ENCODE measurements around the gene ARHGAP25. TPM values are rescaled to one million over a fixed set of nuclear protein-coding genes. Genes with fewer than 3 reads are reported as not detected.

The ARHGAP25 gene
- total and polyA plus RNA-seq, 2 experiments from 2014 or later, result 1.9 to 2.0 TPM

- H3K27me3 Mint-ChIP-seq (ENCODE audit: insufficient read depth, low read depth, poor library complexity), result no peaks in the 10 kb centered on the region
- no peak for ATAC-seq
- no peak for DNase-seq (ENCODE audit: low spot score)
- TF ChIP-seq, protein P1, sequence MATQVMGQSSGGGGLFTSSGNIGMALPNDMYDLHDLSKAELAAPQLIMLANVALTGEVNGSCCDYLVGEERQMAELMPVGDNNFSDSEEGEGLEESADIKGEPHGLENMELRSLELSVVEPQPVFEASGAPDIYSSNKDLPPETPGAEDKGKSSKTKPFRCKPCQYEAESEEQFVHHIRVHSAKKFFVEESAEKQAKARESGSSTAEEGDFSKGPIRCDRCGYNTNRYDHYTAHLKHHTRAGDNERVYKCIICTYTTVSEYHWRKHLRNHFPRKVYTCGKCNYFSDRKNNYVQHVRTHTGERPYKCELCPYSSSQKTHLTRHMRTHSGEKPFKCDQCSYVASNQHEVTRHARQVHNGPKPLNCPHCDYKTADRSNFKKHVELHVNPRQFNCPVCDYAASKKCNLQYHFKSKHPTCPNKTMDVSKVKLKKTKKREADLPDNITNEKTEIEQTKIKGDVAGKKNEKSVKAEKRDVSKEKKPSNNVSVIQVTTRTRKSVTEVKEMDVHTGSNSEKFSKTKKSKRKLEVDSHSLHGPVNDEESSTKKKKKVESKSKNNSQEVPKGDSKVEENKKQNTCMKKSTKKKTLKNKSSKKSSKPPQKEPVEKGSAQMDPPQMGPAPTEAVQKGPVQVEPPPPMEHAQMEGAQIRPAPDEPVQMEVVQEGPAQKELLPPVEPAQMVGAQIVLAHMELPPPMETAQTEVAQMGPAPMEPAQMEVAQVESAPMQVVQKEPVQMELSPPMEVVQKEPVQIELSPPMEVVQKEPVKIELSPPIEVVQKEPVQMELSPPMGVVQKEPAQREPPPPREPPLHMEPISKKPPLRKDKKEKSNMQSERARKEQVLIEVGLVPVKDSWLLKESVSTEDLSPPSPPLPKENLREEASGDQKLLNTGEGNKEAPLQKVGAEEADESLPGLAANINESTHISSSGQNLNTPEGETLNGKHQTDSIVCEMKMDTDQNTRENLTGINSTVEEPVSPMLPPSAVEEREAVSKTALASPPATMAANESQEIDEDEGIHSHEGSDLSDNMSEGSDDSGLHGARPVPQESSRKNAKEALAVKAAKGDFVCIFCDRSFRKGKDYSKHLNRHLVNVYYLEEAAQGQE (IDR thresholded peaks at IDR 0.05; ENCODE audit: unreplicated experiment), result no peak
- no peak for TF ChIP-seq ZNF331 (CRISPR knock-in tag; IDR thresholded peaks at IDR 0.05; ENCODE audit: low read depth)
- no peaks in the 10 kb centered on the region for H3K36me3 Mint-ChIP-seq (ENCODE audit: low read depth)
- 0 out of 2 replicates have a peak, but pooled peaks cover 5% of the 10 kb centered on the region for H3K9me2 ChIP-seq (ENCODE audit: insufficient read depth)
- no peaks in the 10 kb centered on the region for H4K20me1 ChIP-seq (replicated peaks; ENCODE audit: insufficient read depth)
- H2AFZ ChIP-seq, result no peak overlapping the region
- H3K9me3 Mint-ChIP-seq, result no peaks in the 10 kb centered on the region
- no peaks in the 10 kb centered on the region for H3K27me3 ChIP-seq (ENCODE audit: insufficient read depth)
- no peak overlapping the region for H3K4me2 ChIP-seq
- H3K4me1 ChIP-seq (ENCODE audit: insufficient read depth), result no peaks in the 10 kb centered on the region
- no peaks in the 10 kb centered on the region for H3F3A ChIP-seq (replicated peaks; ENCODE audit: low read depth)
- no peaks in the 10 kb centered on the region for H3K4me1 Mint-ChIP-seq
- no peak overlapping the region for H3K27ac Mint-ChIP-seq
- no peaks in the 10 kb centered on the region for H3K79me2 ChIP-seq (replicated peaks; ENCODE audit: insufficient read depth)
- no peak overlapping the region for H3K27ac ChIP-seq (ENCODE audit: low read depth)
- no peaks in the 10 kb centered on the region for H3K36me3 ChIP-seq (ENCODE audit: insufficient read depth)
- H3K4me3 ChIP-seq, result no peak overlapping the region
- no peak overlapping the region for H3K4me3 Mint-ChIP-seq
Observed at GRCh38 chr2:68806511-68807109, 72.0 kb downstream of the ARHGAP25 start.

DNA sequence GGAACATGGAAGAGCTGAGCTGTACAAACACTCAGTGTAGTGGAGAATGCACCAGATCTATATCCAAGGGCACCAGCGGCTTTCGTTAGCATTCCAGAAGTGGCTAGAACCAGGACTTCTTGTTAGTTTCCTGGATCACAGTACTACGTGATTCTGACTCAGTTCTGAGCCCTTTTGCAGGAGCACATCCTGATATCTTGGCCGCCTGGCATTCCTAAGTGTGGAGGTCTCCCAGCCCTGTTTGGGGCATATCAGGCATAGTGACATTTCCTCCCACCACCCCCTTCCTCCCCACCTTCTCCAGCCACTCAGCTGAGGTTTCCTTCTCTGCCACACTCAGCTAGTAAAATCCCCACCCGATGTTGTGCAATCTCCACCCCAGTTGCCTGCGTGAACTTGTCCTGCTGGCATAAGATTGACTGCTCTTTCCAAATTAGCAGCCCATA lies 73.2 kb downstream of the ARHGAP25 start:
- no peak overlapping the region for H2AFZ ChIP-seq
- TF ChIP-seq ZNF114 (CRISPR knock-in tag; IDR thresholded peaks at IDR 0.05) (no peak), ETS1 (IDR thresholded peaks at IDR 0.05) (no peak), CTCF (conservative IDR thresholded peaks at IDR 0.05; ENCODE audit: low read depth in 2 of 2) (no peak), EZH2 (IDR thresholded peaks at IDR 0.05; ENCODE audit: low read depth, unreplicated experiment) (no peak), NANOG (IDR thresholded peaks at IDR 0.05; ENCODE audit: borderline replicate concordance) (no peak), ZNF331 (CRISPR knock-in tag; IDR thresholded peaks at IDR 0.05; ENCODE audit: low read depth) (no peak)
- TF ChIP-seq, protein P2, sequence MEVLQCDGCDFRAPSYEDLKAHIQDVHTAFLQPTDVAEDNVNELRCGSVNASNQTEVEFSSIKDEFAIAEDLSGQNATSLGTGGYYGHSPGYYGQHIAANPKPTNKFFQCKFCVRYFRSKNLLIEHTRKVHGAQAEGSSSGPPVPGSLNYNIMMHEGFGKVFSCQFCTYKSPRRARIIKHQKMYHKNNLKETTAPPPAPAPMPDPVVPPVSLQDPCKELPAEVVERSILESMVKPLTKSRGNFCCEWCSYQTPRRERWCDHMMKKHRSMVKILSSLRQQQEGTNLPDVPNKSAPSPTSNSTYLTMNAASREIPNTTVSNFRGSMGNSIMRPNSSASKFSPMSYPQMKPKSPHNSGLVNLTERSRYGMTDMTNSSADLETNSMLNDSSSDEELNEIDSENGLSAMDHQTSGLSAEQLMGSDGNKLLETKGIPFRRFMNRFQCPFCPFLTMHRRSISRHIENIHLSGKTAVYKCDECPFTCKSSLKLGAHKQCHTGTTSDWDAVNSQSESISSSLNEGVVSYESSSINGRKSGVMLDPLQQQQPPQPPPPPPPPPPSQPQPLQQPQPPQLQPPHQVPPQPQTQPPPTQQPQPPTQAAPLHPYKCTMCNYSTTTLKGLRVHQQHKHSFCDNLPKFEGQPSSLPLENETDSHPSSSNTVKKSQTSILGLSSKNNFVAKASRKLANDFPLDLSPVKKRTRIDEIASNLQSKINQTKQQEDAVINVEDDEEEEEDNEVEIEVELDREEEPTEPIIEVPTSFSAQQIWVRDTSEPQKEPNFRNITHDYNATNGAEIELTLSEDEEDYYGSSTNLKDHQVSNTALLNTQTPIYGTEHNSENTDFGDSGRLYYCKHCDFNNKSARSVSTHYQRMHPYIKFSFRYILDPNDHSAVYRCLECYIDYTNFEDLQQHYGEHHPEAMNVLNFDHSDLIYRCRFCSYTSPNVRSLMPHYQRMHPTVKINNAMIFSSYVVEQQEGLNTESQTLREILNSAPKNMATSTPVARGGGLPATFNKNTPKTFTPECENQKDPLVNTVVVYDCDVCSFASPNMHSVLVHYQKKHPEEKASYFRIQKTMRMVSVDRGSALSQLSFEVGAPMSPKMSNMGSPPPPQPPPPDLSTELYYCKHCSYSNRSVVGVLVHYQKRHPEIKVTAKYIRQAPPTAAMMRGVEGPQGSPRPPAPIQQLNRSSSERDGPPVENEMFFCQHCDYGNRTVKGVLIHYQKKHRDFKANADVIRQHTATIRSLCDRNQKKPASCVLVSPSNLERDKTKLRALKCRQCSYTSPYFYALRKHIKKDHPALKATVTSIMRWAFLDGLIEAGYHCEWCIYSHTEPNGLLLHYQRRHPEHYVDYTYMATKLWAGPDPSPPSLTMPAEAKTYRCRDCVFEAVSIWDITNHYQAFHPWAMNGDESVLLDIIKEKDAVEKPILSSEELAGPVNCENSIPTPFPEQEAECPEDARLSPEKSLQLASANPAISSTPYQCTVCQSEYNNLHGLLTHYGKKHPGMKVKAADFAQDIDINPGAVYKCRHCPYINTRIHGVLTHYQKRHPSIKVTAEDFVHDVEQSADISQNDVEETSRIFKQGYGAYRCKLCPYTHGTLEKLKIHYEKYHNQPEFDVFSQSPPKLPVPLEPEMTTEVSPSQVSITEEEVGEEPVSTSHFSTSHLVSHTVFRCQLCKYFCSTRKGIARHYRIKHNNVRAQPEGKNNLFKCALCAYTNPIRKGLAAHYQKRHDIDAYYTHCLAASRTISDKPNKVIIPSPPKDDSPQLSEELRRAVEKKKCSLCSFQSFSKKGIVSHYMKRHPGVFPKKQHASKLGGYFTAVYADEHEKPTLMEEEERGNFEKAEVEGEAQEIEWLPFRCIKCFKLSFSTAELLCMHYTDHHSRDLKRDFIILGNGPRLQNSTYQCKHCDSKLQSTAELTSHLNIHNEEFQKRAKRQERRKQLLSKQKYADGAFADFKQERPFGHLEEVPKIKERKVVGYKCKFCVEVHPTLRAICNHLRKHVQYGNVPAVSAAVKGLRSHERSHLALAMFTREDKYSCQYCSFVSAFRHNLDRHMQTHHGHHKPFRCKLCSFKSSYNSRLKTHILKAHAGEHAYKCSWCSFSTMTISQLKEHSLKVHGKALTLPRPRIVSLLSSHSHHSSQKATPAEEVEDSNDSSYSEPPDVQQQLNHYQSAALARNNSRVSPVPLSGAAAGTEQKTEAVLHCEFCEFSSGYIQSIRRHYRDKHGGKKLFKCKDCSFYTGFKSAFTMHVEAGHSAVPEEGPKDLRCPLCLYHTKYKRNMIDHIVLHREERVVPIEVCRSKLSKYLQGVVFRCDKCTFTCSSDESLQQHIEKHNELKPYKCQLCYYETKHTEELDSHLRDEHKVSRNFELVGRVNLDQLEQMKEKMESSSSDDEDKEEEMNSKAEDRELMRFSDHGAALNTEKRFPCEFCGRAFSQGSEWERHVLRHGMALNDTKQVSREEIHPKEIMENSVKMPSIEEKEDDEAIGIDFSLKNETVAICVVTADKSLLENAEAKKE (CRISPR knock-in tag; IDR thresholded peaks at IDR 0.05), result no peak

More for the DNA sequence above, 73.2 kb downstream of the ARHGAP25 start:
- no peaks in the 10 kb centered on the region for H3K27me3 ChIP-seq (ENCODE audit: insufficient read depth)
- no peaks in the 10 kb centered on the region for H3K4me1 ChIP-seq (ENCODE audit: insufficient read depth)
- Mint-ChIP-seq H3K4me1 (no peaks in the 10 kb centered on the region), H3K27me3 (ENCODE audit: insufficient read depth, low read depth, poor library complexity) (peaks cover 3% of the 10 kb centered on the region), H3K36me3 (ENCODE audit: low read depth) (no peaks in the 10 kb centered on the region), H3K9me3 (no peaks in the 10 kb centered on the region), H3K27ac (no peak overlapping the region), H3K4me3 (no peak overlapping the region)
- ATAC-seq, result no peak
- no peaks in the 10 kb centered on the region for H3K36me3 ChIP-seq (ENCODE audit: insufficient read depth)
- 0 out of 2 replicates have a peak, but pooled peaks cover 5% of the 10 kb centered on the region for H3K9me2 ChIP-seq (ENCODE audit: insufficient read depth)
- H3K4me2 ChIP-seq, result no peak overlapping the region
- H3K27ac ChIP-seq (ENCODE audit: low read depth), result no peak overlapping the region
- H3F3A ChIP-seq (replicated peaks; ENCODE audit: low read depth), result no peaks in the 10 kb centered on the region
- no peaks in the 10 kb centered on the region for H3K79me2 ChIP-seq (replicated peaks; ENCODE audit: insufficient read depth)
- H4K20me1 ChIP-seq (replicated peaks; ENCODE audit: insufficient read depth), result no peaks in the 10 kb centered on the region
- H3K4me3 ChIP-seq, result no peak overlapping the region
- DNase-seq (ENCODE audit: low spot score), result no peak
